CMK (cell line): ENCODE measurements around the gene ZNF106.

Experiments
- DNase-seq: peaks from one replicate; pipeline ENCODE4 v3.0.0-alpha.2; 2010; ENCODE audit warnings: low read depth

ZNF106 gene

DNA sequence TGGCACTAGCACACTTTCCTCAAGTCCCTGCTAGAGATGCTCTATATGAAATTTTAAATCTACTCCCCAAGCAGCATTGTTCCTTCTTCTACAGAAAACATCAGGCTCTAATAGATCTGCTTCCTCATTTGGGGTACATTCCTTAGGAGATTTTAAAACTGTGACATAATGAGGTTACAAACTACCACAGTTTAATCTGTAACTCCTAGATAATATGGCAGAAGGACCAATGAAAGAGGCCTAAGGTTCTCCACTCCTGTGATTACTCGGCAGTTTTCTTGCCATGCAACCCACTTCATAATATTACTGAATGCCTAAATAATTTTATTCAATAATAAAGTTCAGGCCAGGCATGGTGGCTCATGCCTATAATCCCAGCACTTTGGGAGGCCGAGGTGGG lies 16.1 kb downstream of the ZNF106 start:
- DNase-seq: no peak

DNA sequence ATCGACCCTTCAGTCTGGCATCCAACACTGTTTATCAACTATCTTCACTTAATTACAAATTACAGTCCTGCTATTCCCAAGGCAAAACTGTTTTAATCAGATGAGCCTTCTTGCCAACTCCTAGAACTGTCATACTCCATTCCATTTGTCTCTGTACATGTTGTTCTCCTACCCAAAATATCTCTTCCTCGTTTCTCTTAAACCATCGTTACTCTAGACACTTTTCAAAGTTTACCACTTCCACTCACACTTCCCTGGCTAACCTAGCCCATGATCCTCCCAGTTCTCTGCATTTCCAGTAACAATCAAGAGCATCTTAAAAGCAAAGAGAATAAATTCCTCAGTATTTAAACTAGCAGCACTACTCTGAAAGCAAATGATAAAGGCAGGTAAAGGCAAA lies 19.9 kb downstream of the ZNF106 start:
- no peak for DNase-seq

DNA sequence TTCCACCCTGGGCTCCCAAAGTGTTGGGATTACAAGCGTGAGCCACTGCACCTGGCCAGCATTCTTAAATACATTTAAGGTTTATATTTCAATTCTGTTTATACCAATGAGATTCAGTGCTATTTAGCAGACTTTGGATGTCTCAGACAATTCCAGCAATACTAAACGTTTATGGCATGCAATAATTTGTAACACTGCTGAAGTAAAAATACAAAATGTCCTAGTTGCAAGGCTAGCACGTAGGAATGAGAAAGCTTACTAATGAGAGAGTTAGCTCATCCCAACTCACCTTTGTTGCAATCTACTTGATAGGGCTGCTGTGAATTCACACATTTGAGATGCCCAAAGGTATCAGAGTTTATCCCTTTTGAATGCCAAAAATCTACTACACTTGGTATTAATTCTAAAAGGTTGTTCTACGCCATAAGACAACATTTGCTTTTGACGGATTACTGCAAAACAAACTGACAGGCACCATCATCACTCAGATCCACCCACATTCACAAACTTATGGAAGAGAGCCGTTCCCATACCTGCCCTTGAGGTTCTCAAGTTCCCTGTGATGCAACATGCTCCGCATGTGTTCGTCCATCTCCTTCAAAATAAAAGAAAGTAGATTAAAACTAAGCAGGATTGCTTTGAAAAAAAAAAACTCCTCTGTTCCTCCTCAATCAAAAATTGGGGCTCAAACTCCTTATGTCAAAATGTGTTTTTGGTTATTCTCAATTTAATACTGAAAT lies 25.3 kb downstream of the ZNF106 start:
- no peak for DNase-seq

DNA sequence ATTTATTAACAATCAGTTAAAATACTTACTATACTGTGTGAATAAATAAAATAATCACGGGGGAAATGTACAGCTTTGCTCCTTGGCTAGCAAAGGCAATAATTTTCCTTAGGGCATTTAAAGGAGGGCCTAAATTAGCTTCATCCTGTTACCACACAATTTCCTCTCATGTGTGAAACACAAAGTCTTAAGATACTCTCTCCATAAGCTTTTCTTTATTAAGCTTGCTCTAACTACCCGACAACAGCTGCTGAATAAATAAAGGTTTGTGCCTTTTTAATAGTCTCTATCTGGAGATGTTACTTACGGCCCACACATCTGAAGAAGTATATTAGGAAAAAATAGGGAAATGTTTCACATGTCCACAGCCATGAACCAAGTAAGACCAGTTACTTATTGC lies 29.7 kb downstream of the ZNF106 start:
- no peak for DNase-seq

DNA sequence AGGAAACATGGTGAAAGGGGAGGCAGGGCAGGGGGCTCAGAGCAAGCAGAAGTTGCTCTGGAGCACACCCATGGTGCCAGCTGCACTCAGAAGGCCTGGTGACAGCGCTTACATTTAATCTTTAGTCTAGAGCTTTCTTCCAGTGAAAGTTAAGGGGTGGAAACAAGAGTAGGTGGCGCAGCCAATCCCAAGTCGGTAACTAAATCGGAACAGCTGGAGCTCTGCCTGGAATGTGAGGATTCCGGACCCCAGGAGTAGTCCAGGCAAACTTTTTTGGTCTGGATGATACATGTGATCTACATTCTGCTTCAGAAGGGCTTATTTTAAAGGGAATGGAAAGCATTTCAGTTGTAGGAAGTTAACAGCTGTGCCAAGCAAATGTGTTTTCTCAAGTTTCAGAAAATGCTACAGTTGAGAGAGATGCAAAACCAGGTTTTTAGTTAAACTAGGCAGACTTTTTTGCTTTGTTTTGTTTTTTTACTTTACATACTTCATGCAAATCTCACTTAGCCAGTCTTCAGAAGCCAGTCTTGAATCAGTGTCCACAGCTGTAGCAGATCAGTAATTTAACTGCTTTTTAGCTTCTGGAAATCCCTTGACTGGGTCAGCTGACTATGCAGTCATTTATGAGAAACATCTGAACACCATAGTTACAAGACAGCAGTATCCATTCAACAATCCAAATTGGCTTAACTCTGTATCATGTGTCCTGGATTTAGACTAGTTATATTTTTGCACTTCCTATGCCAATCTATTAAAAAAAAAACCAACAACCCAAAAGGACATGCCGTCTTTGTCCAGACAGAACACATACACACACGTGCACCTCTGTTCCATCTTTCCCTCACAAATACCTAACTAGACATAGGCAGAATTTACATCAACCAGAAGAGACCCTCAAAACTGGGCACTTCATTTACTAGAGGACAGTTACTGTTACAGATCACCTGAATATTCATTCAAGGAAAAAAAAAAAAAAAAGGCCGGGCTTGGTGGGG lies 33.2 kb downstream of the ZNF106 start:
- DNase-seq: no peak

DNA sequence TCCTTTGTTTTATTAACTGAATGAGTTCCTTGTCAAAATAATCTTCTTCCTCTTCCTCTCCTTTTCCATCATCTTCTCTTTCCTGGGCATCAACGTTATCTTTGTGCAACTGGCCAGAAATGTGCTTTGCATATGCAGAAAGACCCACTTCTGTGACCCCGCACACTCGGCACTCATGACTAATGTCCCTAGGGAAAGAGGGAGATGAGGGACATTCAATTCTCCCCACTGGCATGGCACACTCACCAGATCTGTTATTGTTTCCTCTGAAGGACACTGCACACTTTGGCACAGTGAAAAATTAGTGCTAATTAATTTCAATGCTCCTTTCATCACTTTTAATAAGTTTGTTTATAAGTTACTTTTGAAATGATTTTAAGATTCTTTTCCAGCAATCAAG lies 34.0 kb downstream of the ZNF106 start:
- DNase-seq: no peak

DNA sequence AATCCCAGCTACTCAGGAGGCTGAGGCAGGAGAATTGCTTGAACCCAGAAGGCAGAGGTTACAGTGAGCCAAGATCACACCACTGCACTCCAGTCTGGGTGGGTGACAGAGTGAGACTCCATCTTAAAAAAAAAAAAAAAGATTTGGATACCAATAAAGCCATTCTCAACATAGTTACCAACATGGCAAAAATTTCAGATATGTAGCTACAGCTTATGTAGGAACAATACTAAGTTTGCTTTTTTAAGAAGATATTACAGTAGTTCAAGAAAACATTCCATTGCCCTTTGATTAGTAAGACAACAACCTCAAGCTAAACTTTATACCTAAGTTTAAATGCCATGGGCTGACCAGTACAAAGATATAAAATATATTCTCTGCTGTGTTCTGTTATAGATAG lies 34.4 kb downstream of the ZNF106 start:
- DNase-seq: no peak

DNA sequence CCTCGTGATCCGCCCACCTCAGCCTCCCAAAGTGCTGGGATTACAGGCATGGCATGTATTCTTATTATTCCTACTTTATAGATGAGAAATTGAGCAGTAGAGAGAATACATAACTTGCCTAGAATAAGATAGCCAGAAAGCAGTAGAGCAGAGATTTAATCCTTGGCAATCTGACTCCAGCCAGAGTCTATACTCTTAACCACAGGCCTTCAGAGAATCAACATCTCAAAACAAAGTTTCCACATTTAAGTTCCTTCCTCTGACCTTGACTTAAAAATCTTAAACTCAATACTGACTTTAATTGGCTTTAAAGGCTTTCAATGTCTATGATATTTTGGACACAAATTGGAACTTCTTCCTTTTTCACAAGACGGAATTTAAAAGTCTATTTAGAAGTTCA lies 37.1 kb downstream of the ZNF106 start:
- DNase-seq: no peak

DNA sequence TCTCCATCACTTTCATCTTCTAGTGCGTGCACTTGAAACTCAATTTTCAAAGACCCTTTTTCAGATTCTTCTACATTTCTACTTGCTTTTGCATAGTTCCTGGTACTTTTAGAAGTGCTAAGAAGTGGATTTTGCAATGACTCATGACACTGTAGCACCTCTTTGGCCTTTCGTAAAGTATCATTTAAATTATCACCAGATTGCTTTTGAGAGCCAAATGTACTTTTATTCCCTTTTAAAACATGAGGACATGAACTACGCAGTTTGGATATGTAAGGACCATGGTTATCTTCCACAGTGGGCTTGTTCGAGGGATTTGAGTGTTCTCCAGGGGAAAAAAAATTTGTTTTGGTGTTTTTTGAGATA lies 40.5 kb downstream of the ZNF106 start:
- DNase-seq: no peak

DNA sequence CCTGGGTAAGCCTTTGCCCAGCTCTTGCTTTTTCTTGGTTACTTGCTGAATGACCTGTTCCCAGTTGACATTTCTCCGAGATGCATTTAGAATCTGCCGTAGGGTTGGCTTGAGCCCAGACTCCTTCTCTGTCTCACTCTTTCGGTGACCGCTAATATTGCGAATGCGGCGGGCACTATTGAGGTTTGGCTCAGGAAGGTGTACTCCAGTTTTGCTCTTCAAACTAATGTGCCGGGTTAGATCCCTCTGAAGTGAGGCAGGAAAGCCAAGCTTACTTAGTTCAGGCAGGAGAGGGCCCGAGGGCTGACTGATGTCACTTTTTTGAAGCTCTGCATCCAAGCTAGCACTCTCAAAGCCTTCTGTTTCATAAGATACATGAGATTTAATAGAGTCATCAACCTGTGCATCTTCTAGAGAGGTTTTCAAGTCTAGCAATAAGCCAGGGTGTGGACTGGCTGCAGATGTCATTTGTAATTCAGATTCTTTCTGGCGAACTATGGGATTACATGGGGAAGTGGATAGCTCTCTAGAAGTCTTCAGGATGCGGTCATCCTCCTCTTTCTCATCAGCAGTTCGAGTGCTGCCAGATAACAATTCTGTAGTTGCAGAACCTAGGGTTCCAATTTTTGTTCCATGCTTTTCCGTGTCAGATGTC lies 41.0 kb downstream of the ZNF106 start:
- DNase-seq: no peak

DNA sequence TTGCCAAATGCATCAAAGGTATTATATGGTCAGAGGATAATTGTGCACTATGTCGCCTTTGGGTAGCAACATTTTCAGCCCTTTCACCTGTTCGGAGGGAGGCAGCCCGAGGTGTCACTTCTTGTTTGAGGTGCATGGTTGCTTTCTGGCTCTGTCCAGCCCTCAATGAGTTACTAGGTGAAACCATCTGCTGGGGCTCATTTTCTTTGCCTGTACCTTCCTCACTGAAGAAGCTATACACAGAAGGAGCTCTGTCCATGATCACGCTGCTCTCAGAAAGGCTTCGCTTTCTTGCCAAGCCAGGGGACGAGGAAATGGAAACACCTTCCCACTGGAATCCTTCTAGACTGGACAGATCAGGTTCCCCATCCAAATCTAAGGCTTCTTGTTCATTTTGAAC lies 42.7 kb downstream of the ZNF106 start:
- DNase-seq: no peak

DNA sequence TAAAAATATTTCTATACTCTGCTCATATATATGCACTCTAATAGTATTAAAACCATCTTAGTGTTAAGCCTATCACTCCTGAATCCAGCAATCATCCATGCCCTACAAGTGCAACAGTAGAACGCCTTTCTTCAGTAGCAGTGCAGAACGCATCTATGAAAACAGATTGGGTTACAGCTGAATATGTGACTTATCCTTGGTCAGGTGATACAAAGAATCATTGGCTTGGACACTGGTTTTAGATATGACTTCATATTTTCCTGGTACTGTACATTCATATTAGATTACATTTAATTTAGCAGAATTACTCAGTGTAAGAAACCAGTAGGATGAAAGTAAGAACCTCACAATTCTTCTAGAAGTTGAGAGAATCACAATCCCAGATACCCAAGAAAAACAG lies 43.3 kb downstream of the ZNF106 start:
- no peak for DNase-seq

DNA sequence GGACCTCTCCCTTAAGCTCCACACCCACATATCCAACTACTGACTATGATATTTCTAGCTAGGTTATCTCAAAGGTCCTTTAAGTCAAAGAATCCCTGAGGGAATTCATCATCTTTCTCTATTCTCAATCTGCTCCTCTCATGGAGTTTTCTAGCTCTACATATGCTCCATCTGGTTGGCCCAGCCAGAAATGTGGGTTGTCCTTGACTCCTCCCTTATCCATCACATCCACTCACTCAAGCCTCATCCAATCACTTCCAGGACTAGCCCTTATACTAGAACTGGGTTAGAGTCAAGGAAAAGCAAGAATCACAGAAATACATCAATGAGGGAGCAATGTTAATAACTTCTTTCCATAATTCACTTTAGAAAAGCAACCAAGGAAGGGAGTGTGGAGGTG lies 45.4 kb downstream of the ZNF106 start:
- DNase-seq: no peak

DNA sequence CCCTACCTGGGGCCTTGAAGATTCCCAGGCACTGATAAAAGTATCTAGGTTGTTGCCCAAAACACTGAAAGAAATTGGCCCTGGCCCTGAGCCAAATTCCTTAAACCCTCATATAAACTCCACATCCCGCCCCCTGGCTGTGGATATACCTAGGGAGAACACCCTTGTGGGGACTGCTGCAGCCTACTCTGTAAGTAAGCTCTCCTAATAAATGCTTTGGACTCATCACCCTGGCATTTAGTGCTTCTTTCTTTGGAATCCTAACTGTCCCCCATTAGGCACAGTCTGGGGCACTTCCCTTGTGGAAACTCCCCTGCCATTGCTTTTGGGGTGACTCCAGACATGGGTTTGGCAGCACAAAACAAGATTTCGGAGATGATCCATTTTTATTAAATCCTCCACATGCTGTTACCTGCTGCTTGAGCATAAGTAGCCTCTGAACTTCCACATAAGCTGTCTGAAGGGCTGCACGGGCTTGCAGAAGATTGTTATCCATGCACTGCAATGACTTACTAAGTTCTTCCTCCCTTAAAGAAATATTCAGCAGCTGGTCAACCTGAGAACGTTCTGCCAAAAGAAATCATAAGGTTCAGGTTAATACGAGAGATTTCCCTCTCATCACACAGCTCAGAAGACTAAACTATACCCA lies 46.4 kb downstream of the ZNF106 start:
- DNase-seq: no peak

DNA sequence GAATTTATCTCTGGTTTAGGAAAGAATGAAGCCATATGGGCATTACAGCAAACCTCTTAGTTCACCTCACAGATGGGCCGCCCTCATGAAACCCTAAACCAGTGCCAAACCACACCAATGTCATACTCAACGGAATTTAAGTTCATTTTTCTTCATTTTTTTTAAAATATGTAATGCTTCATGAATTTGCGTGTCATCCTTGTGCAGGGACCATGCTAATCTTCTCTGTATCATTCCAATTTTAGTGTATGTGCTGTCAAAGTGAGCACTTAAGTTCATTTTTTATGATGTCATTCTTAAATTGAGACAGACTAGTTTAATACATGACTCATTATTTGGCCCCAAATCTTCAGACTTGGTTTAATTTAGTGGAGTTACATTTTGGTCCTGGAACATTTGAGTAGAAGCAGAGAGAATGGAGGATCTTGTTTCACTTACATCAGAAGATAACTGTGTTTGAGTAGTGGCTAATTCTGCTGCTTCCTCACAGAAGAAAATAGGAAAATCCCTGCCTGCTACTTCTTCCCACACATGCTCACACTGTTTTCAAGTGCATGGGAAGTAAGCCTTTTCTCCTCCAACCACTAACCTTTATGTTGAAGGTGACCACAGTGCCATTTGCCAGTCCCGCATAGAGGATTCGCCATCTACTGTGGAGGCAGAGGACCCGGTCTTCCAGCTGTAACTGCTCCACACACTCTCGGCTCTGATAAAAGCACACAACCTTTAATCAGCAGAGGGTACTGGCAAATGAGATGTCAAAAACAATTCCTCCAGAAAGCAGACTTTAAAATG lies 63.3 kb downstream of the ZNF106 start:
- DNase-seq: no peak

DNA sequence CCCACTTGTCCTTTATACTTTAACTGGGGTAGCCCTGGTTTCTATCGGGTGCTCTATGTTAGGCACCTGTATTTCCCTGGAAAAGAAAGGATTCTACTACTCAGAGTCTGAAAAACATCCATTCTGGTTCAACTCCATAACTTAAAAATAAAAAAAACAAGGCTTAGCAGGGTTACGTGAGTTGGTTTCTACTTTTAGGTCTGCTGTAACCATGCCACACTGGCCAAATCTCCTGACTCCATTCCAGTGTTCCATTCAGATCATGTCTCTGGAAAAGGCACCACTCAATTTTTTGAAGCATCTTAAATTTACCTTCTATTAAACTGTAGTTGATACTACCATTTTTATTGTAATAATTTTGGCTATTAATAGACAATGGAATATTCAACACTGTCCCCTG lies 69.6 kb downstream of the ZNF106 start:
- no peak for DNase-seq

DNA sequence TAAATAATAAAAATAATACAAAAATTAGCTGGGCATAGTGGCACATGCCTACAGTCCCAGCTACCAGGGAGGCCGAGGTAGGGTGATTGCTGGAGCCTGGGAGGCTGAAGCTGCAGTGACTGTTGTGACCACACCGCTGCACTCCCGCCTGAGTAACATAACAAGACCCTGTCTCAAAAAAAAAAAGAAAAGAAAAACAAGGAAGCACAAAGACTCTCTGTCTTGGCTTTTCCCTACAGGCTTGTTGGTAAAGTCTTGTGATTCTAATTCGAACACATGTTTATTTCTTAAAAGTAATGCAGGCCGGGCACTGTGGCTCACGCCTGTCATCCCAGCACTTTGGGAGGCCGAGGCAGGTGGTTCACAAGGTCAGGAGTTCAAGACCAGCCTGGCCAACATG lies 71.6 kb downstream of the ZNF106 start:
- no peak for DNase-seq

DNA sequence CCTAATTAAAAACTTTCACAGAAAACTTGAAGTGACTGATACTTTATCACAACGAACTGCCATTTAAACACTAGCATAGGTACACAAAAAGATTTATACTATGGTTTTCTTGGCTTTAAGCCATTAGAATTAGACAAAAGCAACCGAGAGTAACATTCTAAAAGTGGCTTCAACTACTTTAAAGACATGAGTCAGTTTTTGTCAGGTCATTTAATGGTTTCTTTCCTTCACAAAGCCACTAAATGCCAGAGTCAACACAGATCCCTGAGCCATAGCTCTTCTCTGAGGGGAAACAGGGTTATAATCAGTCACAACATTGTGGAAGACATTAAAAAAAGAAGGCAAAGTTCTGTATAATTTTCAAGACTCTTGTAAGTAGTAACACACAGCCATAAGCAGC lies 77.0 kb downstream of the ZNF106 start:
- no peak for DNase-seq

DNA sequence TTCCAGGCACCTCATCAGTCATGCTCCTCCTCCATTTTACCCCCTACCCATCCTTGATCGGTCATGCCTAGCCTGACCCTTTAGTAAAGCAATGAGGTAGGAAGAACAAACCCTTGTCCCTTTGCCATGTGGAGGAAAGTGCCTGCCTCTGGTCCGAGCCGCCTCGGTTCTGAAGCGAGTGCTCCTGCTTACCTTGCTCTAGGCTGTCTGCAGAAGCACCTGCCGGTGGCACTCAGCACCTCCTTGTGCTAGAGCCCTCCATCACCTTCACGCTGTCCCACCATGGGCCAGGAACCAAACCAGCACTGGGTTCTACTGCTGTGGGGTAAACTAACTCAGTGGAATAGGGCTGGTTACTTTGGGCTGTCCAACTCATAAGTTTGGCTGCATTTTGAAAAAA lies 79.1 kb downstream of the ZNF106 start:
- no peak for DNase-seq

DNA sequence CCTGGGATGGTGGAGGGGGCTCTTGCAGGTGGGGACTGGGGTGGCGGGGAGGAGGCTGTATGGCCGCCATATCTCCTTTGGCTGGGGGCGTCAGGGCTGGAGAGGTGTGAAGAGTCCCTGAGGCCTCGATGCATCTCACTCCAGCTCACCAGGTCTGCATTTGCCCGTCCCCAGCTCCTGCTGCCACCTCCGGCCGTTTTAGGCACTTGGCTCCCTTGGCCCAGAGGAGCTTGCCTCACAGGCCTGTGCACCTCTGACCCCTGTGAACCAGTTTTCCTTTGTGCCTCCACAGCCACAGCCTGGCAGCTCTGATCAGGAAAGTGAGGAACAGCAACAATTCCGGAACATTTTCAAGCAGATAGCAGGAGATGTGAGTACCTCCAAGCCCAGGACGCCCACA lies 81.9 kb downstream of the ZNF106 start:
- DNase-seq: no peak

DNA sequence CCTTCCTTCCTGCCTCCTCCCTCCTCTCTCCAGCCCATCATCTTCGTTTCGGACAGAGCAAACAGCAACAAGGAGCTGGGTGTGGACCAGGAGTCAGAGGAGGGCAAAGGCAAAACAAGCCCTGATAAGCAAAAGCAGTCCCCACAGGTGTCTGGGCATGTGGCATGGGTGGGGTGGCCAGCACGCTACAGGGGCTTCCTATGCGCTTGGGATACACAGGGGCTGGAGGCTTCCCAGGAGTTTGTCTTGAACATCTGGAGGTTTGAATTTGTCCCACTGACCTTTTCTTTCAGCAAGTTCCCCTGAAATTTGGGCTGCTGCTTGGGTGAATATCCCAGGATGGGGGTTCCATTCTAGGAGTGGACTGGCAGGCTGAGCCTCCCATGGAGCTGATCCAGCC lies 82.8 kb downstream of the ZNF106 start:
- no peak for DNase-seq
